H1 (cell line): ENCODE measurements around the gene TWF2. TPM values are rescaled to one million over a fixed set of nuclear protein-coding genes. Genes with fewer than 3 reads are reported as not detected.

Experiments
- USF2 ChIP-seq: IDR thresholded peaks from 2 replicates; pipeline ENCODE4 v1.6.1; 2011; ENCODE audit warnings: low read length, improper control_type of control experiment
- polyA plus RNA-seq, 7 experiments: library from polyadenylated mRNA; depleted of rRNA in 3 of 7; stranded (reverse) in 5 of 7; unstranded in 2 of 7; fragments of >200 nt in 5 of 7; fragments of 200-250 nt in 2 of 7; gene quantifications; 1 replicate in 5 of 7; 2 replicates in 1 of 7; 4 replicates in 1 of 7; pipeline versions ENCODE4 v1.2.1 to v1.2.3, GENCODE V29; 2011 to 2013; ENCODE audit warnings: missing spikeins in 2 of 7, mixed read lengths in 2 of 7
- total RNA-seq: library from RNA; stranded (reverse); fragmentation: NEBNext Ultra II Directional; extraction: Animal tissue kit (Norgen Biotek cat#: 25700); gene quantifications from 2 replicates; pipeline ENCODE4 v1.2.1, GENCODE V29; 2021

The TWF2 gene
- total and polyA plus RNA-seq, 2 of the 8 experiments (the other 6 are each of a cell fraction or from before 2014, with no cell fraction given), result 65.2 to 90.4 TPM

GRCh38 chr3:52268036-52268435 lies 29.1 kb upstream of the TWF2 start (continued):
- no peak for TF ChIP-seq USF2
